ENCODE results near the gene TCERG1. TPM values are rescaled to one million over a fixed set of nuclear protein-coding genes. Genes with fewer than 3 reads are reported as not detected.

The TCERG1 gene
- polyA plus RNA-seq, 3 donors: 11.6 to 37.3 (median 18.0) TPM

- Histone ChIP-seq H3K27ac (ENCODE audit: low read depth in 1 of 2, low read length in 2 of 2) (no peak overlapping the region), H3K79me2 (ENCODE audit: insufficient read depth, low read length) (no peaks in the 10 kb centered on the region), H3K4me1 (ENCODE audit: control insufficient read depth in 1 of 2, insufficient read depth in 2 of 2, low read length in 2 of 2) (no peaks in the 10 kb centered on the region), H3K9me3 (replicated peaks in 1 of 2; ENCODE audit: control insufficient read depth in 1 of 2, insufficient read depth in 1 of 2, low read length in 2 of 2) (no peaks in the 10 kb centered on the region), H3K4me3 (replicated peaks in 1 of 3; ENCODE audit: low read depth in 2 of 3, low read length in 3 of 3) (no peak overlapping the region), H2AFZ (ENCODE audit: insufficient read depth, low read depth, low read length, poor library complexity, severe bottlenecking) (no peak overlapping the region), H3K4me2 (replicated peaks; ENCODE audit: extremely low read depth, low read length, poor library complexity, severe bottlenecking) (no peak overlapping the region), H4K20me1 (ENCODE audit: insufficient read depth, low read length) (no peaks in the 10 kb centered on the region), H3K27me3 (ENCODE audit: control insufficient read depth in 2 of 2, insufficient read depth in 2 of 2, low read length in 2 of 2) (no peaks in the 10 kb centered on the region), H3K9ac (ENCODE audit: insufficient read depth, low read length, poor library complexity, severe bottlenecking) (no peak overlapping the region), H3K36me3 (replicated peaks in 1 of 2; ENCODE audit: control insufficient read depth in 1 of 2, insufficient read depth in 2 of 2, low read length in 2 of 2) (peaks cover 64 to 76% of the 10 kb centered on the region in 2 donors)
- intact Hi-C loops (cut with micrococcal nuclease): no loop called here
- peaks cover 1% of the 10 kb centered on the region for H3K4me1 Mint-ChIP-seq
- WGBS (ENCODE audit: insufficient coverage): no CpG with 5 or more reads among the region's 9 CpGs
- H3K36me3 Mint-ChIP-seq: peaks cover 64 to 67% of the 10 kb centered on the region in 2 donors
- TF ChIP-seq, protein P1, sequence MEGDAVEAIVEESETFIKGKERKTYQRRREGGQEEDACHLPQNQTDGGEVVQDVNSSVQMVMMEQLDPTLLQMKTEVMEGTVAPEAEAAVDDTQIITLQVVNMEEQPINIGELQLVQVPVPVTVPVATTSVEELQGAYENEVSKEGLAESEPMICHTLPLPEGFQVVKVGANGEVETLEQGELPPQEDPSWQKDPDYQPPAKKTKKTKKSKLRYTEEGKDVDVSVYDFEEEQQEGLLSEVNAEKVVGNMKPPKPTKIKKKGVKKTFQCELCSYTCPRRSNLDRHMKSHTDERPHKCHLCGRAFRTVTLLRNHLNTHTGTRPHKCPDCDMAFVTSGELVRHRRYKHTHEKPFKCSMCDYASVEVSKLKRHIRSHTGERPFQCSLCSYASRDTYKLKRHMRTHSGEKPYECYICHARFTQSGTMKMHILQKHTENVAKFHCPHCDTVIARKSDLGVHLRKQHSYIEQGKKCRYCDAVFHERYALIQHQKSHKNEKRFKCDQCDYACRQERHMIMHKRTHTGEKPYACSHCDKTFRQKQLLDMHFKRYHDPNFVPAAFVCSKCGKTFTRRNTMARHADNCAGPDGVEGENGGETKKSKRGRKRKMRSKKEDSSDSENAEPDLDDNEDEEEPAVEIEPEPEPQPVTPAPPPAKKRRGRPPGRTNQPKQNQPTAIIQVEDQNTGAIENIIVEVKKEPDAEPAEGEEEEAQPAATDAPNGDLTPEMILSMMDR (IDR thresholded peaks at IDR 0.05): no peak
- H3K4me3 Mint-ChIP-seq: no peak overlapping the region
- no peaks in the 10 kb centered on the region for H3K9me3 Mint-ChIP-seq
- no peak overlapping the region for H3K27ac Mint-ChIP-seq
- peak in 1 of 3 donors; percentile 6 for DNase-seq
- no peaks in the 10 kb centered on the region for H3K27me3 Mint-ChIP-seq (ENCODE audit: low read depth in 3 of 3)
Observed at GRCh38 chr5:146510559-146511125, 63.5 kb downstream of the TCERG1 start.

GRCh38 chr5:146513462-146513861, 66.3 kb downstream of the TCERG1 start:
- H3K4me3 Mint-ChIP-seq: no peak overlapping the region
- H3K36me3 Mint-ChIP-seq: peaks cover 38 to 42% of the 10 kb centered on the region in 2 donors
- Histone ChIP-seq H3K79me2 (ENCODE audit: insufficient read depth, low read length) (no peaks in the 10 kb centered on the region), H3K4me2 (replicated peaks; ENCODE audit: extremely low read depth, low read length, poor library complexity, severe bottlenecking) (no peak overlapping the region), H2AFZ (ENCODE audit: insufficient read depth, low read depth, low read length, poor library complexity, severe bottlenecking) (no peak overlapping the region), H3K9ac (ENCODE audit: insufficient read depth, low read length, poor library complexity, severe bottlenecking) (no peak overlapping the region), H4K20me1 (ENCODE audit: insufficient read depth, low read length) (no peaks in the 10 kb centered on the region), H3K9me3 (replicated peaks in 1 of 2; ENCODE audit: control insufficient read depth in 1 of 2, insufficient read depth in 1 of 2, low read length in 2 of 2) (no peaks in the 10 kb centered on the region), H3K27ac (ENCODE audit: low read depth in 1 of 2, low read length in 2 of 2) (no peak overlapping the region), H3K4me1 (ENCODE audit: control insufficient read depth in 1 of 2, insufficient read depth in 2 of 2, low read length in 2 of 2) (no peaks in the 10 kb centered on the region), H3K27me3 (ENCODE audit: control insufficient read depth in 2 of 2, insufficient read depth in 2 of 2, low read length in 2 of 2) (no peaks in the 10 kb centered on the region), H3K36me3 (replicated peaks in 1 of 2; ENCODE audit: control insufficient read depth in 1 of 2, insufficient read depth in 2 of 2, low read length in 2 of 2) (peaks cover 39 to 48% of the 10 kb centered on the region in 2 donors), H3K4me3 (replicated peaks in 1 of 3; ENCODE audit: low read depth in 2 of 3, low read length in 3 of 3) (no peak overlapping the region)
- H3K27ac Mint-ChIP-seq: no peak overlapping the region
- no peaks in the 10 kb centered on the region for H3K9me3 Mint-ChIP-seq
- intact Hi-C loops (cut with micrococcal nuclease): no loop called here
- H3K27me3 Mint-ChIP-seq (ENCODE audit: low read depth in 3 of 3): no peaks in the 10 kb centered on the region
- peaks cover 3% of the 10 kb centered on the region for H3K4me1 Mint-ChIP-seq
- TF ChIP-seq, protein P1 (IDR thresholded peaks at IDR 0.05): no peak
- DNase-seq: no peak
- no CpG with 5 or more reads among the region's 2 CpGs for WGBS (ENCODE audit: insufficient coverage)

Measured in CD14-positive monocyte (primary cell).